ENCODE measurements around the gene DRGX. TPM values are rescaled to one million over a fixed set of nuclear protein-coding genes. Genes with fewer than 3 reads are reported as not detected.

DRGX gene
- total RNA-seq, 1 experiment from 2014 or later = not detected

DNA sequence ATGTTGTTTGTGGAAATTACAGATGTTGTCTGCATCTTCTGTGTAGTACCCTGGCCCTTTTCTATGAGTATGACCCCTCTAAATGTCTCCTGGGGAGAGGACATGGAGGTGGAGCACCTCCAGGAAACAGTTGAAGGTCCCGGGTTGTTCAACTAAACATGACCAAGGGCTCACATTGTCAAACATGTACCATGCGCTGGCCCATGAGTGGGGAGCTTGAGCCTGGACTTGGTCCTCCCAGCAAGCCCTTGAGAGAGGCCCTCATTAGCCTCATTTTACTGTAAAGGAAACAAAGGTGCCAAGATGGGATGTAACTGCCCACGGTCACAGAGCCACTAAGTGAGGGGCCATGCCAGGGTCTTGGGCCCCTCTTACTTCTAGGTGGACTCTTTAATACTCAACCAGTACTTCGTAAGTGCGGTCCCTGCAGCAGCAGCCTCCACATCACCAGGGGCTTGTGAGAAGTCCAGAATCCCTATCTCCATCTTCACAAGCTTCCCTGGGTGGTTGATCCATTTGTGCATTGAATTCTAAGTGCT is 65.7 kb downstream of the DRGX start:
- BruUV-seq (replicated peaks) = no TSS peak

DNA sequence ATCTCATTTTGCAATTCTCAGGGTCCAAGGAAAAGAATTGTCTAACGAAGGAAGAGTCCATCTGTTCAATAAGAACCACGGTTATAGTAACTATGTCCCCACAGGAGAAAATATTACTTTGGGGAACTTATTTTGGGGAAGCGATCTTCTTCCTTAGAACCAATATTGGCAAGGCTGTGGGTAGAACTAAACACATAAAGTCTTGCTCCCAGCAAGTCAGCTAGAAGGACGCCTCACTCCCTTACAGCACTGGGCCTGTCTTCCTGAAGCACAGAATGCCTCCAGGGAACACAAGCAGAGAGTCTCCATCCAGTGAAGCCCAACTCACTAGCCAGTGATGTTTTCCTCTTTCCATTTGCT is 66.8 kb downstream of the DRGX start:
- no TSS peak for BruUV-seq (replicated peaks)
- H3K4me3 Mint-ChIP-seq (ENCODE audit: low read depth, unreplicated experiment) = no peak overlapping the region
- H3K4me1 Mint-ChIP-seq (ENCODE audit: low read depth, unreplicated experiment) = no peaks in the 10 kb centered on the region
- no peak overlapping the region for H3K27ac Mint-ChIP-seq (ENCODE audit: unreplicated experiment)
- intact Hi-C loops (cut with micrococcal nuclease; ENCODE audit: unreplicated experiment) = no loop called here
- CTCF ChIA-PET = no interaction called here
- no peaks in the 10 kb centered on the region for H3K9me3 Mint-ChIP-seq (ENCODE audit: low read depth, unreplicated experiment)
- DNase-seq = no peak
- TF ChIP-seq, protein P1, sequence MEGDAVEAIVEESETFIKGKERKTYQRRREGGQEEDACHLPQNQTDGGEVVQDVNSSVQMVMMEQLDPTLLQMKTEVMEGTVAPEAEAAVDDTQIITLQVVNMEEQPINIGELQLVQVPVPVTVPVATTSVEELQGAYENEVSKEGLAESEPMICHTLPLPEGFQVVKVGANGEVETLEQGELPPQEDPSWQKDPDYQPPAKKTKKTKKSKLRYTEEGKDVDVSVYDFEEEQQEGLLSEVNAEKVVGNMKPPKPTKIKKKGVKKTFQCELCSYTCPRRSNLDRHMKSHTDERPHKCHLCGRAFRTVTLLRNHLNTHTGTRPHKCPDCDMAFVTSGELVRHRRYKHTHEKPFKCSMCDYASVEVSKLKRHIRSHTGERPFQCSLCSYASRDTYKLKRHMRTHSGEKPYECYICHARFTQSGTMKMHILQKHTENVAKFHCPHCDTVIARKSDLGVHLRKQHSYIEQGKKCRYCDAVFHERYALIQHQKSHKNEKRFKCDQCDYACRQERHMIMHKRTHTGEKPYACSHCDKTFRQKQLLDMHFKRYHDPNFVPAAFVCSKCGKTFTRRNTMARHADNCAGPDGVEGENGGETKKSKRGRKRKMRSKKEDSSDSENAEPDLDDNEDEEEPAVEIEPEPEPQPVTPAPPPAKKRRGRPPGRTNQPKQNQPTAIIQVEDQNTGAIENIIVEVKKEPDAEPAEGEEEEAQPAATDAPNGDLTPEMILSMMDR (IDR thresholded peaks at IDR 0.05; ENCODE audit: unreplicated experiment) = no peak
- H3K36me3 Mint-ChIP-seq (ENCODE audit: insufficient read depth, unreplicated experiment) = no peaks in the 10 kb centered on the region
- peaks cover 90% of the 10 kb centered on the region for H3K27me3 Mint-ChIP-seq (ENCODE audit: unreplicated experiment)

More for the DNA sequence above, 65.7 kb downstream of the DRGX start:
- H3K36me3 Mint-ChIP-seq (ENCODE audit: insufficient read depth, unreplicated experiment) = no peaks in the 10 kb centered on the region
- no peak overlapping the region for H3K4me3 Mint-ChIP-seq (ENCODE audit: low read depth, unreplicated experiment)
- no peak overlapping the region for H3K27ac Mint-ChIP-seq (ENCODE audit: unreplicated experiment)
- no peaks in the 10 kb centered on the region for H3K4me1 Mint-ChIP-seq (ENCODE audit: low read depth, unreplicated experiment)
- TF ChIP-seq, protein P1 (IDR thresholded peaks at IDR 0.05; ENCODE audit: unreplicated experiment) = no peak
- intact Hi-C loops (cut with micrococcal nuclease; ENCODE audit: unreplicated experiment) = no loop called here
- H3K9me3 Mint-ChIP-seq (ENCODE audit: low read depth, unreplicated experiment) = no peaks in the 10 kb centered on the region
- H3K27me3 Mint-ChIP-seq (ENCODE audit: unreplicated experiment) = peaks cover 90% of the 10 kb centered on the region
- DNase-seq = no peak
- CTCF ChIA-PET = interaction anchor here (0.6 kb wide), 1 partner anchor 1087 kb away, joined by 3 read pairs; no protein-coding TSS in a partner anchor

DNA sequence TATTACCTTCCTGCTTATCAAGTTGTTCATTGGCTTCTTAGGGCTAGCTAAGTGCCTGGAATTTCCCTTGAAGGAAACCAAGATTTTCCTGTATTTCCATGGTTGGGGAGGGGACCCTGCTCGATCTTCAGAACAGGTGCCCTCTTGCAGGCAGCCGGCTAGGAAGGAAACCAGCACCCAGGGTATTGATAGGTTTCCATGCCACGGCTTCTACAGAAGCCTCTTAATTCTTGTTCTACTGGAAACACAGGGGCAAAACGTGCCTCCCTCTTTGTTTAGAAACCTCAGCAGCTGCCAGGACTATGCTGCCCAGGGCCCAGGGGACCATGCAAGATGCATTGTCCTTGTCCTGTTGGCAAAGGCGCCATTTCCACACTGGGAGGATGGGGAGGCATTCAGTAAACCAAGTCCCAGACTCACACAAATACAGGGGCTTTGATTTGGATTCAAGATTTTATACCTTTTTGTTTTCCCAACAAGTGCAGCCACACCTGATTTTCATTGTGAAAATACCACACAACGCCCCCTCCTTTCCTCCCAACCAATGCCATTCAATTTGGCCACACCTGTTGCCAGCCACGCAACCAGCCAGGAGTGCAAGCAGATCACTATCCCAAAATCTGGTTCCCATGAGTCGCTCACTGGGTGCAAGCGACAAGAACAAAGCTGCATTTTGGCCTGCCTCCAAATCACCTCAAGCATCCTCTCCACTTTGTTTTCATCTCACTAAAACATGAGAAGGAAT is 67.3 kb downstream of the DRGX start:
- CTCF ChIA-PET = no interaction called here

DNA sequence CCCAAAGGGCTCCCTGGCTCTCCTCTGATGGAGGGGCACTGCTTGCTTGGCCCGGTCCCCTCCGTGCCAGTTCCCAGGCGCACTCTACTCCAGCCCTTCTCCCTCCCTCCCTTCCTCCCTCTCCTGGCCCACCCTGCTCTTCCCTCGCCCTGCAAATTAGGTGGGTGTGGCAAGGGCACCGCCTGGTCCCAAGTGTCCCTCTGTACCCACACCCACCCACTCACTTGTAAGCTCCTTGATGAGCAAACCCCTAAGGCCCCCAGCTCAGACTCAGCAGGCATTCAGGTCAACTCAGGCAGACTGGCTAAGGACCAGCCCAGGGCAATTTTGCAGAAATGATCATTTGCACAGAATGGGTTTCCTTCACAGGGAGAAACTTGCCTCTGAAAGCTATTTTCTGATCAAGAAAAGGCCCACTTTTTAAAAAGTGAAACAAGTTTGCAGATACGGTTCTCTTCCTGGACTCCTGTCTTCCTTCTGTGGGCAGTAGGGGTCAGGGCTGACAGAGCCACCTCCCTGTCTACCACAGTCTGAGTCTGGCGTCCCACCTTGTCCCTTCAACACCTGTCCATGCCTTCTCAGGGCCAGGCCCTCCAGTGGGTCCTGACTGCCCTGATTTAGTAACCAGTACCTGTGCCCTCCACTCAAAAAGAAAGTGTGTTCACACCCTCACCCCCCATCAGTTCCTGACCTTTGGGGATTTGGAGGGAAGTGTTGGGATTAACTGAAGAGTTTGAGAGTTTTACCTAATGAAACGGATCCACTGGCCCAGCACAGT is 68.7 kb downstream of the DRGX start:
- DNase-seq = no peak
- H3K4me1 Mint-ChIP-seq (ENCODE audit: low read depth, unreplicated experiment) = no peaks in the 10 kb centered on the region
- TF ChIP-seq, protein P1 (IDR thresholded peaks at IDR 0.05; ENCODE audit: unreplicated experiment) = no peak
- intact Hi-C loops (cut with micrococcal nuclease; ENCODE audit: unreplicated experiment) = no loop called here
- H3K27me3 Mint-ChIP-seq (ENCODE audit: unreplicated experiment) = peaks cover 90% of the 10 kb centered on the region
- CTCF ChIA-PET = interaction anchor here (0.5 kb wide), 2 partner anchors 526 to 927 kb away, joined by 3 to 12 read pairs; no protein-coding TSS in a partner anchor
- no peak overlapping the region for H3K4me3 Mint-ChIP-seq (ENCODE audit: low read depth, unreplicated experiment)
- no peaks in the 10 kb centered on the region for H3K36me3 Mint-ChIP-seq (ENCODE audit: insufficient read depth, unreplicated experiment)
- BruUV-seq (replicated peaks) = no TSS peak
- H3K27ac Mint-ChIP-seq (ENCODE audit: unreplicated experiment) = no peak overlapping the region
- no peaks in the 10 kb centered on the region for H3K9me3 Mint-ChIP-seq (ENCODE audit: low read depth, unreplicated experiment)

More for the DNA sequence above, 67.3 kb downstream of the DRGX start:
- Mint-ChIP-seq H3K27ac (ENCODE audit: unreplicated experiment) (no peak overlapping the region), H3K4me1 (ENCODE audit: low read depth, unreplicated experiment) (no peaks in the 10 kb centered on the region), H3K9me3 (ENCODE audit: low read depth, unreplicated experiment) (no peaks in the 10 kb centered on the region), H3K4me3 (ENCODE audit: low read depth, unreplicated experiment) (no peak overlapping the region), H3K36me3 (ENCODE audit: insufficient read depth, unreplicated experiment) (no peaks in the 10 kb centered on the region), H3K27me3 (ENCODE audit: unreplicated experiment) (peaks cover 90% of the 10 kb centered on the region)
- TF ChIP-seq, protein P1 (IDR thresholded peaks at IDR 0.05; ENCODE audit: unreplicated experiment) = no peak
- no TSS peak for BruUV-seq (replicated peaks)
- no peak for DNase-seq
- intact Hi-C loops (cut with micrococcal nuclease; ENCODE audit: unreplicated experiment) = no loop called here
